ENCODE measurements around the gene FGF14.

FGF14 gene

GRCh38 chr13:101714195-101714594, 687.7 kb downstream of the FGF14 start:
- H3K79me2 ChIP-seq (ENCODE audit: control insufficient read depth, low read length), result no peaks in the 10 kb centered on the region

GRCh38 chr13:101712026-101712348, 689.9 kb downstream of the FGF14 start:
- Histone ChIP-seq H3K27me3 (ENCODE audit: control insufficient read depth, low read length) (no peaks in the 10 kb centered on the region), H3K36me3 (ENCODE audit: control insufficient read depth, low read length) (no peaks in the 10 kb centered on the region), H3K27ac (ENCODE audit: low read depth, low read length) (no peak overlapping the region), H3K79me2 (ENCODE audit: control insufficient read depth, low read length) (no peaks in the 10 kb centered on the region), H3K4me1 (ENCODE audit: control insufficient read depth, low read length) (no peaks in the 10 kb centered on the region), H3K4me3 (ENCODE audit: low read length) (no peak overlapping the region), H4K20me1 (ENCODE audit: control insufficient read depth, insufficient read depth, low read depth, low read length) (no peaks in the 10 kb centered on the region), H3K9me2 (replicated peaks; ENCODE audit: control insufficient read depth, low read length) (no peaks in the 10 kb centered on the region), H3K4me2 (ENCODE audit: low read length) (no peak overlapping the region), H3K9me3 (ENCODE audit: control insufficient read depth, insufficient read depth, low read length) (no peaks in the 10 kb centered on the region), H3F3A (ENCODE audit: control insufficient read depth, insufficient read depth) (no peaks in the 10 kb centered on the region)
- TF ChIP-seq EZH2phosphoT487 (IDR thresholded peaks at IDR 0.05; ENCODE audit: borderline replicate concordance, low read length) (no peak), CTCF (IDR thresholded peaks at IDR 0.05; ENCODE audit: low read depth, low read length, poor library complexity, severe bottlenecking) (no peak)

More at GRCh38 chr13:101714195-101714594, 687.7 kb downstream of the FGF14 start:
- TF ChIP-seq EZH2phosphoT487 (IDR thresholded peaks at IDR 0.05; ENCODE audit: borderline replicate concordance, low read length) (no peak), CTCF (IDR thresholded peaks at IDR 0.05; ENCODE audit: low read depth, low read length, poor library complexity, severe bottlenecking) (no peak)
- Histone ChIP-seq H3K9me2 (replicated peaks; ENCODE audit: control insufficient read depth, low read length) (no peaks in the 10 kb centered on the region), H3F3A (ENCODE audit: control insufficient read depth, insufficient read depth) (no peaks in the 10 kb centered on the region), H3K9me3 (ENCODE audit: control insufficient read depth, insufficient read depth, low read length) (no peaks in the 10 kb centered on the region), H3K27me3 (ENCODE audit: control insufficient read depth, low read length) (no peaks in the 10 kb centered on the region), H3K36me3 (ENCODE audit: control insufficient read depth, low read length) (no peaks in the 10 kb centered on the region), H4K20me1 (ENCODE audit: control insufficient read depth, insufficient read depth, low read depth, low read length) (no peaks in the 10 kb centered on the region), H3K27ac (ENCODE audit: low read depth, low read length) (no peak overlapping the region), H3K4me1 (ENCODE audit: control insufficient read depth, low read length) (no peaks in the 10 kb centered on the region), H3K4me3 (ENCODE audit: low read length) (no peak overlapping the region), H3K4me2 (ENCODE audit: low read length) (no peak overlapping the region)

- Histone ChIP-seq H3F3A (ENCODE audit: control insufficient read depth, insufficient read depth) (no peaks in the 10 kb centered on the region), H4K20me1 (ENCODE audit: control insufficient read depth, insufficient read depth, low read depth, low read length) (no peaks in the 10 kb centered on the region), H3K4me1 (ENCODE audit: control insufficient read depth, low read length) (no peaks in the 10 kb centered on the region), H3K4me2 (ENCODE audit: low read length) (no peak overlapping the region), H3K27me3 (ENCODE audit: control insufficient read depth, low read length) (no peaks in the 10 kb centered on the region), H3K36me3 (ENCODE audit: control insufficient read depth, low read length) (no peaks in the 10 kb centered on the region), H3K4me3 (ENCODE audit: low read length) (no peak overlapping the region), H3K9me3 (ENCODE audit: control insufficient read depth, insufficient read depth, low read length) (no peaks in the 10 kb centered on the region), H3K9me2 (replicated peaks; ENCODE audit: control insufficient read depth, low read length) (no peaks in the 10 kb centered on the region), H3K27ac (ENCODE audit: low read depth, low read length) (no peak overlapping the region), H3K79me2 (ENCODE audit: control insufficient read depth, low read length) (no peaks in the 10 kb centered on the region)
- TF ChIP-seq CTCF (IDR thresholded peaks at IDR 0.05; ENCODE audit: low read depth, low read length, poor library complexity, severe bottlenecking), result no peak
- no peak for TF ChIP-seq EZH2phosphoT487 (IDR thresholded peaks at IDR 0.05; ENCODE audit: borderline replicate concordance, low read length)
Observed at GRCh38 chr13:101711307-101712025, 690.4 kb downstream of the FGF14 start.

All from DOHH2 (cell line).